ENCODE results near the gene RNF17.

The RNF17 gene

DNA sequence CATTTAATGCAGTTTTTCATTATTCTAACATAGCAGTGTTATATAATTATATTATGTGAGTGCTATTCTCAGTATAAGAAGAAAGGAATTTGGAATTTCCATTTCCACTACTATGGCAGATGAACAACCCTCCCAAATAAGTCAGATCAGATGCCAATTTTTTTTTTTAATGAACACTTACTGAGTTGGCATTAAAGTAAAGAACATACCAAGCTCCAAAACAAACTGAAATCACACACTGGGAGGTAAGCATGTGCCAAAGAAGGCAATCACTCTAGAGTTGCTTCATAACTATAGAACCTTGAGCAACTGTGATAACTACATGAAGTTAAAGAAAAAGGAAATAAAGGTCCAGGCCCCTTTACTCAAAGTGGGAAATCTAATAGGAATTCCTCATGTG, 90.3 kb downstream of the RNF17 start:
- no peak for TF ChIP-seq CTCF (IDR thresholded peaks at IDR 0.05; ENCODE audit: low read length, missing control alignments)
- DNase-seq (ENCODE audit: low read depth), result peak; percentile 2
- H3K4me3 ChIP-seq (replicated peaks; ENCODE audit: low read depth, low read length), result no peak overlapping the region

DNA sequence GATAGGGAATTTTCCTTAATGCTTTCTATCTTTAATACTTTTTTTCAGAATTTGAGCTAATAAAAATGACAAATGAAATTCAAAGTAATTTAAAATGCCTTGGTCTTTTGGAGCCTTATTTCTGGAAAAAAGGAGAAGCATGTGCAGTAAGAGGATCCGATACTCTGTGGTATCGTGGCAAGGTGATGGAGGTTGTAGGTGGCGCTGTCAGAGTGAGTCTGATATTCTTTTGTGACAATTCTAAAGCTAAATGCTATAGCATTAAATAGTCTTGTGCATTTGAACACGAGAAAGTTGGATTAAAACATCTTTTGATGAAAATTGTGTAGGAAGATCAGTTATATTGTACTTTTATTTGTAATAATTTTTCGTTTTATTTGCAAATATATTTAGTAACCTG, 95.0 kb downstream of the RNF17 start:
- no peak for DNase-seq (ENCODE audit: low read depth)
- no peak overlapping the region for H3K4me3 ChIP-seq (replicated peaks; ENCODE audit: low read depth, low read length)
- no peak for TF ChIP-seq CTCF (IDR thresholded peaks at IDR 0.05; ENCODE audit: low read length, missing control alignments)

DNA sequence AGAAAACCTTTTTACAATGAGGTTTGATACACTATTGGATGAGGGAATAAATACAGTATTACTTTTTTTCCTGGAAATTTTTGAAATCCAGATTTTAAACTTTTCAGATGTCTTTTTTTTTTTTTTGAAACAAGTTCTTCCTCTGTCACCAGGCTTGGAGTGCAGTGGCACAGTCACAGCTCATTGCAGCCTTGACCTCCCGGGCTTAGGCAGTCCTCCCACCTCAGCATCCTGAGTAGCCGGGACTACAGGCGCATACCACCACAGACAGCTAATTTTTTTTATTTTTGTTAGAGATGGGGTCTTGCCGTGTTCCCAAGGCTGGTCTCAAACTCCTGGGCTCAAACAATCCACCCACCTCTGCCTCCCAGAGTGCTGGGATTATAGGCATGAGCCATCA, 96.8 kb downstream of the RNF17 start:
- no peak overlapping the region for H3K4me3 ChIP-seq (replicated peaks; ENCODE audit: low read depth, low read length)
- DNase-seq (ENCODE audit: low read depth), result no peak
- no peak for TF ChIP-seq CTCF (IDR thresholded peaks at IDR 0.05; ENCODE audit: low read length, missing control alignments)

DNA sequence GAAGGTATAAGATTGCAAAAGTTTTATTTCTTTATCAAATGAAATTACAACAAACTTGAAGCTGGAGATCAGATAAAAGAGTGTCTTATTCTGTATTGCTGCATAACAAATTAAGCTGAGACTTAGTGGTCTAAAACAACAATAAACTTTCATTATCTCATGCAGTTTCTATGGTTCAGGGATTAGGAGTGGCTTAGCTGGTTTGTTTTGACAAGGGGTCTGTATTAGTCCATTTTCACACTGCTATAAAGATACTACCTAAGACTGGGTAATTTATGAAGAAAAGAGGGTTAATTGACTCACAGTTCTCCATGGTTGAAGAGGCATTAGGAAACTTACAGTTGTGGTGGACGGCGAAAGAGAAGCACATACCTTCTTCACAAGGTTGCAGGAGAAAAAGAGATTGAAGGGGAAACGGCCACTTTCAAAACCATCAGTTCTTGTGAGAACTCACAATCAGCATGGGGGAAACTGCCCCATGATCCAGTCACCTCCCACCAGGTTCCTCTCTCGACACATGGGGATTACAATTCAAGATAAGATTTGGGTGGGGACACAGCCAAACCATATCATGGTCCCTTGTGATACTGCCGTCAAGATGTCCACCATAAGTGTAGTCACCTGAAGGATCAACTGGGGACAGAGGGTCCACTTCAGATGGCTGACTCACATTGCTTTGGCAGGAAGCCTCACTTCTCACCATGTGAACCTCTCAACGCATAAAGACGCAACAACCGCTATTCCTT, 97.8 kb downstream of the RNF17 start:
- no peak for DNase-seq (ENCODE audit: low read depth)
- no peak for TF ChIP-seq CTCF (IDR thresholded peaks at IDR 0.05; ENCODE audit: low read length, missing control alignments)
- H3K4me3 ChIP-seq (replicated peaks; ENCODE audit: low read depth, low read length), result no peak overlapping the region

DNA sequence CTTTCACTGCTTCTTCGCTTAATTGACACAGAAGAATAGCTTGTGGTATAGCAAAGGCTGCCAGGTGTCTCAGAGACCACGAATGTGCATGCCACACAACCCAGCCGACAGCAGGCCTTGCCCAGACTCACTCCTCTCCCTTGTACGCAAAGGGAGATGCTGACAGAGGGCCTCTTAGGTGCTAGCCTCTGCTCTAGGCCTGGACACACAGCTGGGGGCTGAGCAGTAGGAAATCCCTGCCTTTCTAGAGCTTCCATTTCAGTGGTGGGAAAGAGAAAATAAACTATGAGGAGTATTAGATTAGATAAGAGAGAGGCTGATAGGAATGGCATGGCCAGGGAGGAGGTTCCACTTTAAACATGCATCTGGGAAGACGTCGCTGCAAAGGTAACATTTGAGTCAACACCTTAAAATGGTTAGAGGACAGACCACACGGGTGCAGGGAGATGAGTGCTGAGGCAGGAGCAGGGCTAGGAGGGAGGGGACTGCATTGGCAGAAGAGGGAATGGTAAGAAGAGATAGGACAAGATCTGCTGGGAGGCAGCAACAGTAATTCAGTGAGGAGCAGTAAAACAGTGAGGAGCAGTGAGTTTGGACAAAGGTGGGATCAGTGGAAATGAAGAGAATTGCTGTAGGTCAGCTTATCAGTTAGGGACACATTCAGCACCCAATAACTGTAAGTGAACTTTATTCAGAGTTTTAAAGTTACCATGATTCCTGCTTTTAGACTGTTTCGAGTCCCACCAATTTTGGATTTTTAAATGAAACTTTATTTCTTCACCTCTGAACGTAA, 100.0 kb downstream of the RNF17 start:
- no peak for DNase-seq (ENCODE audit: low read depth)
- no peak for TF ChIP-seq CTCF (IDR thresholded peaks at IDR 0.05; ENCODE audit: low read length, missing control alignments)
- no peak overlapping the region for H3K4me3 ChIP-seq (replicated peaks; ENCODE audit: low read depth, low read length)

GRCh38 chr13:24864579-24864978, 100.6 kb downstream of the RNF17 start:
- DNase-seq (ENCODE audit: low read depth), result no peak
- no peak for TF ChIP-seq CTCF (IDR thresholded peaks at IDR 0.05; ENCODE audit: low read length, missing control alignments)
- H3K4me3 ChIP-seq (replicated peaks; ENCODE audit: low read depth, low read length), result no peak overlapping the region

All from fibroblast of pulmonary artery (primary cell).